Stimulated activated CD4-positive, alpha-beta T cell treated with anti-CD3 and anti-CD28 coated beads, Interleukin-2, amount 100 ng/mL, for 4 hours (primary cell): ENCODE data around the gene CDC42BPA.

ENCODE experiments used
- DNase-seq: peaks from one replicate; pipeline ENCODE4 v3.0.0-alpha.2; 2020; ENCODE audit warnings: low read depth

The CDC42BPA gene

GRCh38 chr1:226990133-226990716 is 328.1 kb downstream of the CDC42BPA start:
- DNase-seq, result peak; percentile 7

- DNase-seq, result no peak
Measured at GRCh38 chr1:226989085-226989920, 329.0 kb downstream of the CDC42BPA start.

GRCh38 chr1:226988334-226988666 is 330.0 kb downstream of the CDC42BPA start:
- no peak for DNase-seq

- DNase-seq, result no peak
Measured at GRCh38 chr1:226987623-226988333, 330.5 kb downstream of the CDC42BPA start.

- DNase-seq, result no peak
Measured at GRCh38 chr1:226987179-226987536, 331.1 kb downstream of the CDC42BPA start.

- DNase-seq, result no peak
Measured at GRCh38 chr1:226986496-226987178, 331.7 kb downstream of the CDC42BPA start.

GRCh38 chr1:226985839-226986463 is 332.3 kb downstream of the CDC42BPA start:
- no peak for DNase-seq

GRCh38 chr1:226985239-226985838 is 333.0 kb downstream of the CDC42BPA start:
- no peak for DNase-seq

- DNase-seq, result no peak
Measured at GRCh38 chr1:226984521-226985238, 333.6 kb downstream of the CDC42BPA start.

GRCh38 chr1:226983992-226984364 is 334.3 kb downstream of the CDC42BPA start:
- DNase-seq, result no peak

- no peak for DNase-seq
Measured at GRCh38 chr1:226983247-226983991, 334.9 kb downstream of the CDC42BPA start.

- no peak for DNase-seq
Measured at GRCh38 chr1:226982451-226983177, 335.7 kb downstream of the CDC42BPA start.

GRCh38 chr1:226981838-226982237 is 336.5 kb downstream of the CDC42BPA start:
- DNase-seq, result no peak

- DNase-seq, result no peak
Measured at GRCh38 chr1:226981386-226981817, 336.9 kb downstream of the CDC42BPA start.

- DNase-seq, result no peak
Measured at GRCh38 chr1:226980565-226981385, 337.5 kb downstream of the CDC42BPA start.

- DNase-seq, result no peak
Measured at GRCh38 chr1:226980122-226980560, 338.2 kb downstream of the CDC42BPA start.

GRCh38 chr1:226979517-226980121 is 338.7 kb downstream of the CDC42BPA start:
- DNase-seq, result no peak

GRCh38 chr1:226979115-226979516 is 339.2 kb downstream of the CDC42BPA start:
- no peak for DNase-seq
